GM18907 (cell line): Measurements from ENCODE around the gene RPS6KA1.
"Not testable (repeated sequence)": the region's sequence is repeated elsewhere in the genome, so short reads cannot be mapped to it uniquely, and the experiment has no call there.

ENCODE experiments used
- ATAC-seq: cut with Tn5 transposase; IDR thresholded peaks from one replicate; pipeline ENCODE4 v1.9.1; 2021; ENCODE audit warnings: mild to moderate bottlenecking, moderate library complexity; ENCODE audit not compliant: unreplicated experiment

The RPS6KA1 gene

GRCh38 chr1:26529655-26530409 lies at the start of gene RPS6KA1:
Gene RPS6KA1 (plus strand): TSS chr1:26529761. CDS start chr1:26529921, 160 bp downstream.
- ATAC-seq: peak; percentile 66

- ATAC-seq: no peak
Measured at GRCh38 chr1:26482921-26483320, 46.6 kb upstream of the RPS6KA1 start.

- no peak for ATAC-seq
Measured at GRCh38 chr1:26483980-26484379, 45.6 kb upstream of the RPS6KA1 start.

GRCh38 chr1:26490155-26490554 lies 39.4 kb upstream of the RPS6KA1 start:
- no peak for ATAC-seq

- no peak for ATAC-seq
Measured at GRCh38 chr1:26493267-26493666, 36.3 kb upstream of the RPS6KA1 start.

GRCh38 chr1:26493938-26494337 lies 35.6 kb upstream of the RPS6KA1 start:
- ATAC-seq: no peak

- no peak for ATAC-seq
Measured at GRCh38 chr1:26496861-26497260, 32.7 kb upstream of the RPS6KA1 start.

GRCh38 chr1:26498894-26499293 lies 30.7 kb upstream of the RPS6KA1 start:
- ATAC-seq: no peak

- peak; percentile 61 for ATAC-seq
Measured at GRCh38 chr1:26500488-26501175, 28.9 kb upstream of the RPS6KA1 start.

- ATAC-seq: not testable (repeated sequence)
Measured at GRCh38 chr1:26510711-26511110, 18.9 kb upstream of the RPS6KA1 start.

GRCh38 chr1:26515836-26516235 lies 13.7 kb upstream of the RPS6KA1 start:
- ATAC-seq: not testable (repeated sequence)

- ATAC-seq: no peak
Measured at GRCh38 chr1:26516987-26517765, 12.4 kb upstream of the RPS6KA1 start.

- ATAC-seq: no peak
Measured at GRCh38 chr1:26517766-26518049, 11.9 kb upstream of the RPS6KA1 start.

- ATAC-seq: no peak
Measured at GRCh38 chr1:26518355-26518754, 11.2 kb upstream of the RPS6KA1 start.

GRCh38 chr1:26520339-26520738 lies 9.2 kb upstream of the RPS6KA1 start:
- no peak for ATAC-seq

- ATAC-seq: no peak
Measured at GRCh38 chr1:26521669-26522030, 7.9 kb upstream of the RPS6KA1 start.

- no peak for ATAC-seq
Measured at GRCh38 chr1:26522073-26522472, 7.5 kb upstream of the RPS6KA1 start.

GRCh38 chr1:26524181-26524580 lies 5.4 kb upstream of the RPS6KA1 start:
- ATAC-seq: no peak

GRCh38 chr1:26526287-26526686 lies 3.3 kb upstream of the RPS6KA1 start:
- no peak for ATAC-seq

GRCh38 chr1:26529405-26529654 lies 231 bp upstream of the RPS6KA1 start:
- no peak for ATAC-seq

GRCh38 chr1:26530410-26530894 lies 891 bp downstream of the RPS6KA1 start:
- ATAC-seq: no peak
